ENCODE measurements around the gene ZNF530.
A peak's percentile ranks its signal among the peaks of the same experiment; 100 is the strongest.

Gene ZNF530

GRCh38 chr19:57599761-57600383 lies at the start of gene ZNF530:
TSS of gene ZNF530 (plus strand) at chr19:57599885. CDS start at chr19:57604346, 4,461 bp downstream.
- peak; percentile 89 for DNase-seq

GRCh38 chr19:57552432-57552831 lies 47.3 kb upstream of the ZNF530 start:
- no peak for DNase-seq

- no peak for DNase-seq
Observed at GRCh38 chr19:57557659-57558058, 42.0 kb upstream of the ZNF530 start.

- DNase-seq, result no peak
Observed at GRCh38 chr19:57558525-57558924, 41.2 kb upstream of the ZNF530 start.

- DNase-seq, result peak; percentile 10
Observed at GRCh38 chr19:57559008-57559403, 40.7 kb upstream of the ZNF530 start.

DNA sequence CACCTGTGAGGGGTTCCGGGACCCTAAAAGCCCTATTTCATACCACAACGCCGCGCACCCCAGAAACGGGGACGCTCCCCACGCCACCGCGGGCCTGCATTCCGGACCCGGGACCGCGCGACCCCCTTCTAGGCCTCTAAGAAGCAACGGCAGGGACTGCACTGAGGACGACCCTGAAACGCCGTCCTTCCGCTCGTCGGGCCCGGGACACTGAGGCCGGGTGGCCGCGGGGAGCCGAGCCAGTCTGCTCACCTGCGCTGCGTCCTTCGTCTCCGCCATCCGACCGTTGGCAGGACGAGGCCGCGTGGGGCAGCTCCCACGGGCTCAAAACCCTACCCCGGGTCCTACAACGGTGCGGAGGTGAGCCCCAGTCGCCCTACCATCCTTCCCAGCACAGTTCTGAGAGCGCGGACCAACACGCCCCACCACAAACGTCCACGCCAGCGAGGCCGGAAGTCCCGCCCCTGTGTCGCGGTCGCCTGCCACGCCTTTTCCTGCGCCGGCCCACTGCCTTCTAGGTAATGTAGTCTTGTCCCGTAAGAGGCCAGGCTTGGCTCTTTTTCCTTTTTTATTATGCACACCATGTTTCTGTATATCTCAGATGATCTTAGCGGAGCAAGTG lies 40.2 kb upstream of the ZNF530 start, which contains the start of gene ZNF550:
ZNF550 (minus strand) TSS at position 460 of the 622 bp plus-strand sequence; CDS start at position 279, 181 bp downstream.
- DNase-seq, result peak; percentile 92

GRCh38 chr19:57560049-57560491 lies 39.6 kb upstream of the ZNF530 start:
- no peak for DNase-seq

DNA sequence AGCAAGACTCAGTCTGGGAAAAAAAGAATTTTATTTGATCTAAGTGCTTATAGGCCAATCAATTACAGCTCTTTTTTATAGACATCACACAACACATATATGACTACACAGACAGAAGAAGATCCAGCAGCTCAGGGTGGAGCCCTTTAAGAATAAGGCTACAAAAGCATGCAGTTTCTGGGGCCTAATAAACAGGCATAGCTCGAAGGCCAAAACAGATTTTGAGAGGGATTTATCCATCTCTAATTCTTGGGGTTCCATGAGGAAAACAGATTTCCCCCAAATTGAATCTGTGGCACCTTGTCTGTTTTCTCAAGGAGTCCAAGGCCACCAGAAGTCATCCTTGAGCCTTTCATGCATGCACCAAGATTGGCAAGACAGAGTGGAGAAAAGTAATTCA lies 36.1 kb upstream of the ZNF530 start:
- no peak for DNase-seq

DNA sequence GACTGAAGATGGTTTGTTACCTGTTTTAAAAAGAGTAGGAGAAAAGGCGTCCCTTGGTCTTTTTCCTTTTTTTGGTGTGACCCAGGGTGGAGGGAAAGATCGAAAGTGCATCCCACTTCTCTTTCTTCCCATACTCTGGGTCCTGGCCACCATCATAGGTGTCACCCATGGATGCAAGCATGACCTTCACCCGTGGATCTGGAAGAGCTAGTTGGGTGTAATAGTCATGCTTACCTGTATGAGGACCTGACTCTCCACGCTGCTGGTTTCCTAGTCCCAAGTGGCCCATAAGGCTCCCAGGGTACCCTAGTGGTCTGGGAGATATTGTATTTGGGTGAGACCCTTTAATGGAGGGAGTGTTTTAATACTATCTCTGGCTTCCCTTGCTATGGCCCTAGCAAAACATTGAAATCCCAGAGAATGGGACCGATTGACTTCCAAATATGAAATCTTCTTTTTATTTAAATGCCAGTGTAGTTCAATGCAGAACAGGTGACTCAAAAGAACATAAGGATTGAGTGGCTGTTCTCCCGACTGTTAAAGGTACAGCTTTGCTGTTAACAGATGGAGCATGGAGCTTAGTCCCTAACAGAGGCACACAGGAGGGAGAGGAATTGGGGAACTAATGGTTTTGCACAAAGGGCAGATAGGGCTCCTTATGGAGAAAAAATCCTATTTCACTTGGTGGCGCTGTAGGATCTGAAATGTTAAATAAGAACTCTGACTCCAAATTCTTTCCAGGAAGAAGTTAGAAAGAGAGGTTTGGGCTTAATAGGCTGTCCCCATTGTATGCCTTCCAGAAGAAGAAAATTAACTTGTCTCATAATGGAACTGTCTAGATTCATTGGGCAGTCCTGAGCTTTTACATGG lies 33.1 kb upstream of the ZNF530 start:
- DNase-seq, result no peak

GRCh38 chr19:57570707-57571106 lies 29.0 kb upstream of the ZNF530 start:
- no peak for DNase-seq

GRCh38 chr19:57572415-57572947 lies 27.2 kb upstream of the ZNF530 start:
- no peak for DNase-seq

GRCh38 chr19:57576661-57577060 lies 23.0 kb upstream of the ZNF530 start:
- DNase-seq, result no peak

GRCh38 chr19:57578487-57579205 lies 21.0 kb upstream of the ZNF530 start, which contains the start of gene ZNF416:
TSS of gene ZNF416 (minus strand) at chr19:57578911. CDS start at chr19:57578704, 207 bp downstream.
- peak; percentile 96 for DNase-seq

GRCh38 chr19:57583104-57583520 lies 16.6 kb upstream of the ZNF530 start:
- DNase-seq, result no peak

GRCh38 chr19:57583521-57584416 lies 15.9 kb upstream of the ZNF530 start, which contains the start of gene ZIK1:
TSS of gene ZIK1 (plus strand) at chr19:57584145. CDS start at chr19:57584357, 212 bp downstream.
- DNase-seq, result peak; percentile 86

DNA sequence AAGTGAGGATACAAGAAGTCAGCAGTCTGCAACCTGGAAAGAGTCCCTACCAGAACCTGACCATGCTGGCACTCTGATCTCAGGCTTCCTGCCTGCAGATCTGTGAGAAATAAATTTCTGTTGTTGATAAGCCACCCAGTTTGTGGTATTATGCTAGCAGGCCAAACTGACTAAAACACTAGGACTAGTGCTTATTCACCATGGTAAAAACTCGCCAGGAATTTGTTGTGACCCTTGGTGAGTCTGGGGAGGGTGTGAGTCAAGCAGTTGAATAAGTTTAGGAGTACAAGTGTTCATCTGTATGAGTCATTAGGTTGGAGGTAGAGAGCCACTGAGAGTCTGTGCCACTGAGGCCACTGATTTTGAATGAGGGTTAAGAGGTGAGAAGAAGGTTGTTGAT lies 12.2 kb upstream of the ZNF530 start:
- DNase-seq, result no peak

GRCh38 chr19:57599377-57599760 lies 316 bp upstream of the ZNF530 start:
- no peak for DNase-seq

GRCh38 chr19:57606931-57607330 lies 7.2 kb downstream of the ZNF530 start:
- no peak for DNase-seq

- no peak for DNase-seq
Observed at GRCh38 chr19:57611113-57611512, 11.4 kb downstream of the ZNF530 start.

DNA sequence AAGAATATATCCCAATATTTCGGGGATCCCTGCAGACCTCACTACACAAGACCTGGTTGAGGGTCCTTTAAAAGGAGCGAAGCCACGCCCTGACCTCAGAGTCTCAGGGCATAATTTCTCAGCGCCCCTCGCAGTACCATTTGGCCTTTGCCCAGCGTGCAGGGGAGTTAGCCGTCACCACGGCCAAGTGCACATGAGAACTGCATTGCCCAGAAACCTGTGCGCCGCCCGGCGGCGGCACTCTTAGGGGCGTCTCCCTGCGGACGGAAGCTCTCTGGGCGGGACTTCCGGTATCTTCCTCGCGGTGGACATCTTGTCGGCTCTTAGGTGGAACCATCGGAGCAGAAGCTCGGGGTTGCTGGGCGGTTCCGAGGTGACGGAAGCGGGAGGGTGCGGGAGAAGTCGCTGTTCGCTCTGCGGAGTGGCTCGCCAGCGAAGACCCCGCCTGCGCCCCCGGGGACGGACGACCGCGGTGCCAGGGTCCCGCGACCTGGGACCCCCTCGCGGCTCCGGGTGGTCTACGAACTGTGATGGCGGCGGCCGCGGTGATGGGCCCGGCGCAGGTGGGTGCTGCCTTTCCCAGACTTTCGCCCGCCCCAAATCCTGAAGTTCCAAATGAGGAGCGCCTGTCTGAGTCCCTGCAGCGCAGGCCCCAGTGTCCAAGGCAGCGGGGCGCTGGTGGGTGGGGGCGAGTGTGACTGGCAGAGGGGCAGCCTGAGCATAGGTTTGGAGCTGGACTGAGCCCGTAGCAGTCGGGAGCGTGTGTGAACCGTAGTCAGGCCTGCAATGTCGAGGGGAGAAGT lies 14.5 kb downstream of the ZNF530 start, which contains the start of gene ZNF134:
ZNF134 (plus strand) TSS at position 302 of the 803 bp plus-strand sequence. CDS start 5,227 bp downstream, outside the sequence.
- DNase-seq, result peak; percentile 92

Data from activated naive CD4-positive, alpha-beta T cell treated with Interleukin-2 at 50 U/mL for 16 hours (primary cell).